GM21526 (cell line): ENCODE results near the gene GSC.

ENCODE experiments used
- ATAC-seq: cut with Tn5 transposase; IDR thresholded peaks from one replicate; pipeline ENCODE4 v1.9.1; 2021; ENCODE audit warnings: moderate library complexity; ENCODE audit not compliant: unreplicated experiment, low FRiP score

GSC gene

DNA sequence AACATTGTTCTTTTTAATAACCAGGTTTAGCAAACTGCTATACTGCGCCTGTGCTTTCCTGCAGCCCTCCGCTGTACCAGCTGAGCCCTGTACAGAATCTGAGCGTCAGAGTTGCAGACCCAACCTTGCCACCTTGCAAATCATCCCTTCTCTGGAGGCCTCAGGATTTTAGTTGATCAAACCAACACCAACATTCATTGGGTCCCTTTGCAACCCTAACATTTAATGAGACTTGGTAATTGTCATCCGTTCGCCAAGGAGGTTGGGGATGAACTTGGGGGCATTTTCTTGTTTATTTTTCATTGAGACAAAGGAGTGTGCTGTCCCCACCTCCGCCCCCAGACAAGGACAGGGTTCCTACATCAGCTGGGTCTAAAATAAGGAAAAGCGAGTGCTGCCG, 2.6 kb upstream of the GSC start:
- ATAC-seq: no peak

- ATAC-seq: no peak
Observed at GRCh38 chr14:94771906-94772490, 2.1 kb upstream of the GSC start.

- no peak for ATAC-seq
Observed at GRCh38 chr14:94771158-94771905, 1.4 kb upstream of the GSC start.

DNA sequence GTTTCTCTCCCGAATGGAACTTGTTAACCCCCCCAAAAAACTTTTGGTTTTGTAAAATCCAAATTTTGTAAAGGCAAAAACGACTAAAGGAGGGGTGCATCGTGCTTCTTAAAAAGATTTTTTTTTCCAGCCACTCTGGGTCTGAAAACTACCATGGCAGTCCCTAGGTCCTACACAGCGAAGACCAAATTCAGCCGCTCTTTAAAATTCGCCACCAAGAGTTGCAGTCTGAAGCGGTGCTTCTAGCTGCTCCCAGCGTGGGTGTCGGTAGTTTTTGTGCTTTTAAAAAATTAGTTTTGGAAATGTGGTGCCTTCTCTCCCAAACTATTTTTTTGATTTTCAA, 873 bp upstream of the GSC start:
- ATAC-seq: no peak

DNA sequence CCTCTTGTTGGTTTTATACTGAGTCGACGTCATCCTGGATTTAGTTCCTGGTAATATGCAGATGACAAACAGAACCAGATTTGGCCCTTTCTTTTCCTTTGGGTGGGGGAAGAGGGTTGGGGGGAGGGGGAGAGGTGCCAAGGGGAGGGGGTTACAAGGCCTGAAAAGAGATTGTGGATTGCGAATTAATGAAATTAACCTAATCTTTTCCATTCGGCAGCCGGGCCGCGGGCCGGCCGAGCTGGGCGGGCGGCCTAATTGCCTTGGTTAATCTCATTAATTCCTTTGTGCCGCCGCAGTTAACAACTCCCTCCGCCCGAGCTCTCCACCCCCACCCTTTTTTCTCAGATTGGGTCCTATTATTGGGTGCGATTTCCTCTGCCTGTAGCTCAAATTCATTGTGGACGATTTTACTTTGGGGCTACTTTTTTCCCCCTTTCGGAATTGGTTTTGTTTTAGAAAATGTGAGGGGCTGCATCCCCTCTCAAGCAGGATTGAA, 387 bp upstream of the GSC start:
- ATAC-seq: no peak

DNA sequence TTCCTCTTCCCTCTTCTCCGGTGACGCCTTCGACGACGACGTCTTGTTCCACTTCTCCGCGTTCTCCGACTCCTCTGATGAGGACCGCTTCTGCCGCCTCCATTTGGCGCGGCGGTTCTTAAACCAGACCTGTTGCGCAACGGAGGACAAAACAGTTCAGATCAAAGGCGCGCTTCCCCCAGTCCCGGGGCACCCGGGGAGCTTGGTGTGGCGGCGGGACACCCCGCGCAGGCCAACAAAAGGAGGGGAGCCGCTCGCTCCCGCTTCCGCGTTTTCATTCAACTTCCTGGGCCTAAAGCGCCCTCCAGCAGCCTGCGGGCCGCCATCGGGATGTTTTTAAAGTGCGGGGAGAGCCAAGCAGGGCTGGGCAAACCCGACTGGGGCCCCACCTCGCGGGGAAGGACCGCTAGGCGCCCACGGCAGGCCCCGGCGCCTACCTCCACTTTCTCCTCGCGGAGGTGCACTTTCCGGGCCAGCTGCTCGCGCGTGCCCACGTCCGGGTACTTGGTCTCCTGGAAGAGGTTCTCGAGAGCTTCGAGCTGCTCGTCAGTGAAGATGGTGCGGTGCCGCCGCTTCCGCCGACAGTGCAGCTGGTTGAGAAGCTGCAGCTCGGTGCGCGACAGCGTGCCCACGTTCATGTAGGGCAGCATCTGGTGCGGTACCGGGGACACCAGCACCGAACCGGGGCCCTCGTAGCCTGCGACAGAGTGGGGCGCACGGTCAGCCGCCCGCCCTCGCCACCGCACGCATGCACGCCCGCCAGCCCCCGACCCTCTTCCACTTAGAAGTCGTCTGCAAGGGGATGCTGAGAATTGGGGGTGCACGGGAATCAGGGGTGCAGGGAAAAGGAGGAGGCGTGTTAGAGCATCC, 1.2 kb downstream of the GSC start:
- ATAC-seq: no peak

DNA sequence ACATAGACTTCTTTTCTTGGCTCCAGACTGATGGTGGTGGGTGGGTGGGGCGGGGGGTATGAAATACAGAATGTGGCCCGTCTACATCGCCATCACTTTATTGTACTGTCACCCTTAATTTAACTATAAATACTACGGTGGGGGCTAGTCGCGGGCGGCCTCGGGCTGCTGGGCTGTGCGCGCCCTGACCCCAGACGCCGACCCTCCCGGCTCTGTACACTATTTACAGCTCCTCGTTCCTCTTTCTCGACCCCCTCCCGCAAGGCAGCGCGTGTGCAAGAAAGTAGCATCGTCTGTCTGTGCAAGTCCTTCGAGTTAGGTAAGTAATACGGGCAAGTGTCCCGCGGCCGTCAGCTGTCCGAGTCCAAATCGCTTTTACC, 1.8 kb downstream of the GSC start:
- ATAC-seq: no peak

GRCh38 chr14:94767321-94767878, 2.5 kb downstream of the GSC start:
- ATAC-seq: no peak

GRCh38 chr14:94764573-94764972, 5.3 kb downstream of the GSC start:
- no peak for ATAC-seq

- ATAC-seq: no peak
Observed at GRCh38 chr14:94762431-94762830, 7.5 kb downstream of the GSC start.

DNA sequence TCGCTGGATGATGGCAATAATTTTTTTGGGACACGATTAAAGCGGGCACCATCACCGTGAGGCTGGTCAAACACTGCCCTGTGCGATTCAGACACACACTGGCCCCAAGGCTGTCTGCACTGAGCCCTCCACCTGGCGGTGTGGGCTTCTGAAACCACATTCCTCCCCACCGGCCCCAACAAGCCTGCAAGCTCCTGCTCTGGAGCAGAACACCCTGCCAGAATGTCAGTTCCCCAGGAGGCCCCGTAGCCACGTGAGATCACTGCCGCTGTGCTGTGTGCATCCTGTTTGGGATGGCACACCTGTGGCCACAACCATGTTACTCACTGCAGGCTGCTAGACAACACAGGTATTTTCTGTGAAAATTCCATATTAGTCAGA, 7.9 kb downstream of the GSC start:
- ATAC-seq: no peak

DNA sequence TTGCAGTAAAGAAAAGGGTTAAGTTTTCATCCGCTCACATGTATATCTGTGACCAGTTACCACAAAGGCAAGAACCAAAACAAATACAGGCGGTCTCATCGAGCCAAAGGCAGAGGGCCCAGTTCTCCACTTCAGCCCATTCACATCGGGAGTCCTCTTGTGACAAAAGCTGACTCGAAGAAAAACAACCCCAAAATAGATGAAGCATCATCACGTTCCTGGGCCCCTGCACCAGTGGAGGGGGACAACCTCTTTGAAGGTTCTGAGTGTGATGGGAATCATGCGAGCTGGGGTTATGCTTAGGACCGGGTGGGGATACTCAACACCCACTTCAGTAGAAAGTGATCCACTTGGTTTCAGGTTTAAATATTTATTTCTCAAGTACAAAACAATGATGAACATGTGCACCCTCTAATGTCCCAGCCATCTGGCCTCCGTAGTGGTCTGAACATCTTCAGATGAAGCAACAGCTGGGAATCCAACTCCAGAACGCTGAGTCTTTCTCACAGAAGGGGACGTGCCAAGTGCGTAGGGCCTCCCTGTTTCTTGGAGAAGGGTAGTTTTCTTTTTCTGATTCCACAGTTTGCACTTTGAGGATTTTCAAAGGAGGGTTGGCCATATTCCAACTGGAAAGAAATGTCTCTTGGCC, 8.4 kb downstream of the GSC start:
- ATAC-seq: no peak

DNA sequence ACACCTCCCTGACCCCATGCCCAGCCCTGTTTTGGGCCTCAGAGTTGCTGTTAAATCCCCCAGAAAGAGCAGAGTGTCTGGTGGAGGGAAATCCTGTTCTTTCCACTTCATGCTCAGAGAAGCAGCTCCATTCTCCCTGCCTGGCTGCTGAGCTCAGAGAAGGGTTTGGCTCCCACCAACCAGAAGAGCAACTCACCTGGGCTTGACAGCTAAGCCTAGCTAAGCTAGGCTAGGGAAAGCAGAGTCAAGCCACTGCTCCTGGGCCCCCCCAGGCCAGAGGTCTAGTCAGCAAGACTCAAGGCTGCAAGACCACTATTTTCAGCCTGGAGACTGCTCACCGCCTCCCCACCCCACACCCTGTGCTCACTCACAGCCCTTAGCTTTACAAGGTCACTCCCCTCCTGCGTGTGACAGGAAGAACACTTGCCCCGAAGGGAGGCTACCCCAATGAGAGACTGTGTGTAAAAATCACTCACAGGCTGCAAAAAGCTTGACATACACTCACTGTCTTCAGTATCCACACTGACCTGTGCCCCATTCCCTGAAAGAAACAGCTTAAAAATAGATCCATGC, 13.5 kb downstream of the GSC start:
- no peak for ATAC-seq

DNA sequence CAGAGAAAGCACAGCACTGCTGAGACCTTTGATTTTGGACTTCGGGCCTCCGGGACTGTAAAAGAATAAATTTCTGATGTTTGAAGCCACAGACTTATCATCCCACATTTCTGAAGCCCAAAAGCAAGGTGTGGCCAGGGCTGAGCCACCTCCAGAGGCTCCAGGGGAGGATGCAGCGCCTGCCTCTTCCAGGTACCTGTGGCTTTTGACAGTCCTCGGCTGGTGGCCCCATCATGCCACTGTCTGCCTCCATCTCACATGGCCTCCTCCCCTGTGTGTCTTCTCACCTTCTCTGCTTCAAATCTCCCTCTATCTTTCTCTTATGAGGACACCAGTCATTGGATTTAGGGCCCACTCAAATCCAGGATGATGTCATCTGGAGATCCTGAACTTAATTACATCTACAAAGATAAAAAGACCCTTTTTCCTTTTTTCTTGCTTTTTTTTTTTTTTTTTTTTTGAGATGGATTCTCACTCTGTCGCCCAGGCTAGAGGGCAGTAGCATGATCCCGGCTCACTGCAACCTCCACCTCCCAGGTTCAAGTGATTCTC, 15.4 kb downstream of the GSC start:
- no peak for ATAC-seq

- ATAC-seq: no peak
Observed at GRCh38 chr14:94752591-94753436, 17.1 kb downstream of the GSC start.

DNA sequence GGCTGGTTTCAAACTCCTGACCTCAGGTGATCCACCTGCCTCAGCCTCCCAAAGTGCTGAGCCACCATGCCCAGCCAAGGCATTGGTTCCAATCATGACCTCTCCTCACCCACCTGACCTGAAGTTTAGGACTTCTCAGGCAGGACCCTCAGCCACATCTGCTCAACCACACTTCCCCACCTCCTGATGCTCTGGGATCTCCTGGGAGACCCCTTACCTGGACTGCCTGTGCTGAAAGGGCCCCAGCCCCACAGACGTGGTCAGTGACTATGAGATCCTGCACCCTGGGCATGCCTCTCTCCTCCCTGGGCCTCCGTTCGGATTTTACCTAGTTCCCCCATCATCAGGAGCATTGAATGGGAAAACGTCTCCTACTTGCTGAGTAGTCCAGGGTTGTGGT, 18.0 kb downstream of the GSC start:
- no peak for ATAC-seq

GRCh38 chr14:94751321-94751720, 18.6 kb downstream of the GSC start:
- ATAC-seq: no peak

DNA sequence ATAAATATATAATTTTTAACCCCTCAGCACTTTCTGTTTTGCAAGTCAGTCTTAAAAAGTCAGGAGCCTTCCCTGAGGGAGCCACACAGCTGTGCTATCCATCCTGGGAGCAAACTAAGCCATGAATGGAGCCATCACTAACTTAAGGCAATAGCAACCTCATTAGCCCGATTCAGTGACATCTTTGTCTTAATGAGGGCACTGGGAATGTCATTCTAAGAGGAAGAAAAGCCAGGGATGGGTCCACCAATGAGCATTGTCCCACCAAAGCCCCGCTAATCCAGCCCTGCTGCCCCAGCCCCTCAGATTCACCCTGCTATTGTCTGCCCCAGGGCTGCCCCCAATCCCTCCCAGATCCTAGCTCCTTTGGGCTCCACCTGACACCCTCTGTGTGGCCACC, 19.5 kb downstream of the GSC start:
- ATAC-seq: no peak

DNA sequence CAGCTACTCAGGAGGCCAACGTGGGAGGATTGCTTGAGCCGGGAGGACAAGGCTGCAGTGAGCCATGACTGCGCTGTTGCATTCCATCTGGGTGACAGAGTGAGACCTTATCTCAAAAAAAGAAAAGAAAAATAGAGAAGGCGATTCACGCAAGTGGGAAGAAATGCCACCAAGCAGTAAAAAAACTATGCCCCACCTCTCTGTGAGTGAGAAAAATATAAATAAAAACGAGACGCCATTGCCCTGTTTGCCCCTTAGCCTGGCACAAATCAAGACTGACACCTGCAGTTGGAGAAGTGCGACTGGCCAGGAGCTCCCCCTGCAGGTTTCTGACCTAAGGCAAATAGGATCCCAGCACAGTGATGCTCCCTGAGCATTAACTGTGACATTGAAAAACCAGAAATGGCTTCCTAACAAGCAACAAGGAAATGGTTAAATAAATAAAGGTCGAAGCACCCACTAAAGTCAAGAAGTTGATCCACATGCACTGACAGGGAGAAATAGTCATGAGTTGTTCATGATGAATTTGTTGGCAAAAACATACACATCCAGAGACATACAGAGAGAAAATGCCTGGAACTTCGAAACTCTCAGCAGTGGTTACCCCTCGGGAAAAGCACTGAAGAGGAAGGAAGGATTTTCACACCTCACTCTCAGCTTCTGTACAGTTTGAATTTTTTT, 21.1 kb downstream of the GSC start:
- ATAC-seq: no peak
